HG02763 (cell line): ENCODE measurements around the gene ASCC3.
"Not testable (repeated sequence)": the region's sequence is repeated elsewhere in the genome, so short reads cannot be mapped to it uniquely, and the experiment has no call there.

ENCODE experiments used
- ATAC-seq: cut with Tn5 transposase; IDR thresholded peaks from one replicate; pipeline ENCODE4 v1.9.1; 2021; ENCODE audit warnings: mild to moderate bottlenecking, moderate library complexity; ENCODE audit not compliant: unreplicated experiment

Gene ASCC3

GRCh38 chr6:100809346-100809745, 71.8 kb downstream of the ASCC3 start:
- ATAC-seq: no peak

- no peak for ATAC-seq
These were observed 72.4 kb downstream of the ASCC3 start for GRCh38 chr6:100808638-100809275.

GRCh38 chr6:100806296-100806695, 74.8 kb downstream of the ASCC3 start:
- ATAC-seq: no peak

GRCh38 chr6:100803264-100804045, 77.7 kb downstream of the ASCC3 start:
- ATAC-seq: no peak

GRCh38 chr6:100801036-100801435, 80.1 kb downstream of the ASCC3 start:
- ATAC-seq: no peak

- ATAC-seq: peak; percentile 93
These were observed 84.9 kb downstream of the ASCC3 start for GRCh38 chr6:100796049-100796823.

GRCh38 chr6:100790084-100790483, 91.0 kb downstream of the ASCC3 start:
- ATAC-seq: no peak

- ATAC-seq: no peak
These were observed 95.1 kb downstream of the ASCC3 start for GRCh38 chr6:100785982-100786381.

GRCh38 chr6:100780648-100781047, 100.5 kb downstream of the ASCC3 start:
- ATAC-seq: no peak

GRCh38 chr6:100775667-100776066, 105.5 kb downstream of the ASCC3 start:
- ATAC-seq: no peak

GRCh38 chr6:100774681-100775080, 106.4 kb downstream of the ASCC3 start:
- no peak for ATAC-seq

GRCh38 chr6:100768816-100769351, 112.2 kb downstream of the ASCC3 start:
- ATAC-seq: no peak

- ATAC-seq: no peak
These were observed 117.4 kb downstream of the ASCC3 start for GRCh38 chr6:100763617-100764241.

- no peak for ATAC-seq
These were observed 119.3 kb downstream of the ASCC3 start for GRCh38 chr6:100761841-100762240.

GRCh38 chr6:100758386-100758785, 122.7 kb downstream of the ASCC3 start:
- not testable (repeated sequence) for ATAC-seq

GRCh38 chr6:100753421-100753820, 127.7 kb downstream of the ASCC3 start:
- ATAC-seq: no peak

- no peak for ATAC-seq
These were observed 129.5 kb downstream of the ASCC3 start for GRCh38 chr6:100751590-100751989.

GRCh38 chr6:100745419-100746041, 135.6 kb downstream of the ASCC3 start:
- no peak for ATAC-seq

- no peak for ATAC-seq
These were observed 140.7 kb downstream of the ASCC3 start for GRCh38 chr6:100740439-100740838.

- ATAC-seq: not testable (repeated sequence)
These were observed 143.4 kb downstream of the ASCC3 start for GRCh38 chr6:100737720-100738119.
